HG03108 (cell line): ENCODE measurements around the gene NOXRED1.

Experiments
- ATAC-seq: cut with Tn5 transposase; IDR thresholded peaks from one replicate; pipeline ENCODE4 v1.9.1; 2021; ENCODE audit warnings: moderate library complexity; ENCODE audit not compliant: unreplicated experiment

Gene NOXRED1

GRCh38 chr14:77409131-77409533 is 14.2 kb downstream of the NOXRED1 start:
- ATAC-seq = no peak

GRCh38 chr14:77407158-77407557 is 16.2 kb downstream of the NOXRED1 start:
- ATAC-seq = no peak

- ATAC-seq = no peak
Measured at GRCh38 chr14:77406718-77407117, 16.6 kb downstream of the NOXRED1 start.

- no peak for ATAC-seq
Measured at GRCh38 chr14:77406086-77406485, 17.2 kb downstream of the NOXRED1 start.

- ATAC-seq = no peak
Measured at GRCh38 chr14:77403768-77404167, 19.6 kb downstream of the NOXRED1 start.

- ATAC-seq = no peak
Measured at GRCh38 chr14:77400216-77400615, 23.1 kb downstream of the NOXRED1 start.

GRCh38 chr14:77390188-77390587 is 33.1 kb downstream of the NOXRED1 start:
- no peak for ATAC-seq

GRCh38 chr14:77378701-77379100 is 44.6 kb downstream of the NOXRED1 start:
- ATAC-seq = no peak

- ATAC-seq = no peak
Measured at GRCh38 chr14:77377502-77377844, 45.9 kb downstream of the NOXRED1 start.

- peak; percentile 70 for ATAC-seq
Measured at GRCh38 chr14:77376771-77377501, 46.4 kb downstream of the NOXRED1 start, which contains the start of the genes SAMD15 and TMED8. Gene SAMD15, plus strand, starts transcription at chr14:77377379. Its CDS starts 40 bp downstream, at chr14:77377419. Gene TMED8, minus strand, starts transcription at chr14:77377094. Its CDS starts 41 bp downstream, at chr14:77377053.

GRCh38 chr14:77375973-77376770 is 47.2 kb downstream of the NOXRED1 start:
- peak; percentile 3 for ATAC-seq

- no peak for ATAC-seq
Measured at GRCh38 chr14:77375164-77375950, 48.0 kb downstream of the NOXRED1 start.

- peak; percentile 44 for ATAC-seq
Measured at GRCh38 chr14:77372304-77372841, 51.0 kb downstream of the NOXRED1 start.

- ATAC-seq = no peak
Measured at GRCh38 chr14:77369285-77369684, 54.0 kb downstream of the NOXRED1 start.

- no peak for ATAC-seq
Measured at GRCh38 chr14:77364146-77364545, 59.2 kb downstream of the NOXRED1 start.

GRCh38 chr14:77359626-77360025 is 63.7 kb downstream of the NOXRED1 start:
- ATAC-seq = no peak

GRCh38 chr14:77356899-77357298 is 66.4 kb downstream of the NOXRED1 start:
- ATAC-seq = no peak

GRCh38 chr14:77355811-77356210 is 67.5 kb downstream of the NOXRED1 start:
- ATAC-seq = no peak

- no peak for ATAC-seq
Measured at GRCh38 chr14:77353469-77354141, 69.7 kb downstream of the NOXRED1 start.

GRCh38 chr14:77347751-77348150 is 75.6 kb downstream of the NOXRED1 start:
- no peak for ATAC-seq
